Measurements from ENCODE around the gene ARHGEF40.

ARHGEF40 gene

GRCh38 chr14:21059842-21060613 lies 10.1 kb upstream of the ARHGEF40 start:
- intact Hi-C loops (cut with DNase I; ENCODE audit: low total_unique reads) = no loop called here
- no peak for DNase-seq
- TF ChIP-seq CTCF (IDR thresholded peaks at IDR 0.05) = no peak
- Histone ChIP-seq H3K27me3 (no peaks in the 10 kb centered on the region), H3K4me3 (no peak overlapping the region), H3K36me3 (no peaks in the 10 kb centered on the region), H3K4me1 (no peaks in the 10 kb centered on the region), H3K9me3 (no peaks in the 10 kb centered on the region), H3K27ac (no peak overlapping the region)

- intact Hi-C loops (cut with DNase I; ENCODE audit: low total_unique reads) = no loop called here
- Histone ChIP-seq H3K27me3 (no peaks in the 10 kb centered on the region), H3K9me3 (no peaks in the 10 kb centered on the region), H3K4me3 (no peak overlapping the region), H3K36me3 (no peaks in the 10 kb centered on the region), H3K27ac (no peak overlapping the region), H3K4me1 (no peaks in the 10 kb centered on the region)
- DNase-seq = no peak
- TF ChIP-seq CTCF (IDR thresholded peaks at IDR 0.05) = no peak
These were observed 9.3 kb upstream of the ARHGEF40 start for GRCh38 chr14:21060614-21061346.

GRCh38 chr14:21061347-21061668 lies 8.8 kb upstream of the ARHGEF40 start:
- TF ChIP-seq CTCF (IDR thresholded peaks at IDR 0.05) = no peak
- H3K27me3 ChIP-seq = no peaks in the 10 kb centered on the region
- H3K4me1 ChIP-seq = no peaks in the 10 kb centered on the region
- no peak for DNase-seq
- no peaks in the 10 kb centered on the region for H3K36me3 ChIP-seq
- H3K27ac ChIP-seq = no peak overlapping the region
- no peak overlapping the region for H3K4me3 ChIP-seq
- H3K9me3 ChIP-seq = no peaks in the 10 kb centered on the region
- intact Hi-C loops (cut with DNase I; ENCODE audit: low total_unique reads) = no loop called here

GRCh38 chr14:21063479-21063878 lies 6.6 kb upstream of the ARHGEF40 start:
- no peaks in the 10 kb centered on the region for H3K36me3 ChIP-seq
- TF ChIP-seq CTCF (IDR thresholded peaks at IDR 0.05) = no peak
- H3K4me1 ChIP-seq = peaks cover 0 to 3% (median 1%) of the 10 kb centered on the region in 4 donors
- H3K27ac ChIP-seq = no peak overlapping the region
- intact Hi-C loops (cut with DNase I; ENCODE audit: low total_unique reads) = no loop called here
- no peak for DNase-seq
- H3K9me3 ChIP-seq = no peaks in the 10 kb centered on the region
- H3K4me3 ChIP-seq = no peak overlapping the region
- H3K27me3 ChIP-seq = no peaks in the 10 kb centered on the region

- no peak for TF ChIP-seq CTCF (IDR thresholded peaks at IDR 0.05)
- Histone ChIP-seq H3K27ac (no peak overlapping the region), H3K27me3 (no peaks in the 10 kb centered on the region), H3K4me1 (peaks cover 0 to 26% (median 22%) of the 10 kb centered on the region in 4 donors), H3K9me3 (no peaks in the 10 kb centered on the region), H3K36me3 (no peaks in the 10 kb centered on the region), H3K4me3 (no peak overlapping the region)
- intact Hi-C loops (cut with DNase I; ENCODE audit: low total_unique reads) = no loop called here
- DNase-seq = no peak
These were observed 3.1 kb upstream of the ARHGEF40 start for GRCh38 chr14:21066882-21067502.
